Mammary epithelial cell (primary cell): ENCODE results near the gene TMEM163.

Source experiments
- CTCF ChIP-seq, 2 donors: IDR thresholded peaks in 1 of 2; conservative IDR thresholded peaks in 1 of 2; 2 replicates each; pipeline ENCODE4 v1.5.1; 2011 to 2012; ENCODE audit warnings: inconsistent platforms in 2 of 2, low read length in 2 of 2, mild to moderate bottlenecking in 2 of 2, control low read depth in 1 of 2, low read depth in 1 of 2; ENCODE audit not compliant: insufficient read depth in 1 of 2; ENCODE audit errors: extremely low read depth in 1 of 2
- EZH2 ChIP-seq: IDR thresholded peaks from 2 replicates; pipeline ENCODE4 v1.6.1; 2012; ENCODE audit warnings: low read length, inconsistent platforms, borderline replicate concordance

- TF ChIP-seq CTCF (conservative IDR thresholded peaks at IDR 0.05 in 1 of 2, IDR thresholded peaks at IDR 0.05 in 1 of 2; ENCODE audit: extremely low read depth in 1 of 2, insufficient read depth in 1 of 2, low read depth in 1 of 2, low read length in 2 of 2) (no peak), EZH2 (no peak)
Observed at GRCh38 chr2:134693359-134694330, 25.2 kb downstream of the TMEM163 start.
